Measurements from ENCODE around the gene LSP1.
"Not testable (repeated sequence)": the region's sequence is repeated elsewhere in the genome, so short reads cannot be mapped to it uniquely, and the experiment has no call there.

LSP1 gene

GRCh38 chr11:1879342-1879940 is 26.6 kb downstream of the LSP1 start:
- no peak for DNase-seq

DNA sequence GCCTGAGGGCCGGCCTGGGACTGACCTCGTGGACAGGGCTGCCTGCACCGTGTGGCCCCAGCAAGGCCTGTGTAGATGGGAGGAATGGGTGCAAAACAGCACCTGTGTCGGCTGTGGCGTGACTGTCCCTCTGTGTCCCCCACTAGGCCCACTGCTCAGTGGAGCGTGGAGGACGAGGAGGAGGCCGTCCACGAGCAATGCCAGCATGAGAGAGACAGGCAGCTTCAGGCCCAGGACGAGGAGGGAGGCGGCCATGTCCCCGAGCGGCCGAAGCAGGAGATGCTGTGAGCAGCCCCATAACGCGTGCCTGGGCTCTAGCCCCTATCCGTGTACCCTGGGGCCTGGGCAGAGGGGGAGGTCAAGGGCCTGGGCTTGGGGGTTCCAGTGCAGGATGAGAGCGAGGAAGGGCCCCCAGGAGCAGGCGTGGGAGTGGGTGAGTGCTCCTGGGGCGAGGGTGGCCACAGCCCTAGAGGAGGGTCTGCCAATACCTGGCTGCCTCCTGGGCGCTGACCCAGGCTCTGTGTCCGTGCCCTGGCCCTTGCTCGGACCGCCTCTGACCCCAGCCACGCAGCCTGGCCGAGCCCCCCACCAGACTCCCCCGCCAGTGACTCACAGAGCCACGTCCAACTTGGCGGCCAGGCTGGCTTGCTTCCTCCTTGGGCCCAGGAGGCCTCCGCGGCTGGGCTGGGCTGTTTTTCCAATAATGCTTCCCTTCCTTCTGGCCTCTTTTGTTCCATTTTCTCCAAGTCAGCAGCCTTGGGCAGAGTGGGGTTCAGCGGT is 27.2 kb downstream of the LSP1 start:
- no peak for DNase-seq

DNA sequence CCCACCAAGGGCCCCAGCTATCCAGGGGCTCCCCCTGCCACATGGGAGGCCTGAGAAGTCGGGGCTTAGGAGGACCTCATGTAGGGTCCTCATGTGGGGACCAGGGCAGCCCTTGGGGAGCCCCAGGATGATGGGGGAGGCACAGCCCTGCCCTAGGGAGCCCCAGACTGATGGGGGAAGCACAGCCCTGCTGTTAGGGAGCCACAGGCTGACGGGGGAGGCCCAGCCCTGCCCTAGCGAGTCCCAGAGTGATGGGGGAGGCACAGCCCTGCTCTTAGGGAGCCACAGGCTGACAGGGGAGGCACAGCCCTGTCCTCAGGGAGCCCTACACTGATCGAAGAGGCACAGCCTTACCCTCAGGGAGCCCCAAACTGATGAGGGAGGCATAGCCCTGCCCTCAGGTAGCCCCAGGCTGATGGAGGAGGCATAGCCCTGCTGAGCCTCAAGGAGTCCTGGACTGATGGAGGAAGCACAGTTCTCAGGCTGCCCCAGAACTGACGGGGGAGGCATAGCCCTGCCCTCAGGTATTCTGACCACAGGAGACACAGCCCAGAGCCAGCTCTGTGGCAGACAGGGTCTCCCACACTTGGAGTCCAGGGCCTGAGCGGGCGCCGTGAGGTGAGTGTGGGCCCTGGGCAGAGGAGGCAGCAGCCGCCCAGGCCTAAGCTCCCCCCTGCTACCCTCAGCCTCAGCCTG is 28.0 kb downstream of the LSP1 start:
- DNase-seq: no peak

GRCh38 chr11:1881442-1882264 is 28.8 kb downstream of the LSP1 start:
- no peak for DNase-seq

GRCh38 chr11:1882265-1883238 is 29.7 kb downstream of the LSP1 start:
- DNase-seq: peak; percentile 41 to 79 (median 71)

DNA sequence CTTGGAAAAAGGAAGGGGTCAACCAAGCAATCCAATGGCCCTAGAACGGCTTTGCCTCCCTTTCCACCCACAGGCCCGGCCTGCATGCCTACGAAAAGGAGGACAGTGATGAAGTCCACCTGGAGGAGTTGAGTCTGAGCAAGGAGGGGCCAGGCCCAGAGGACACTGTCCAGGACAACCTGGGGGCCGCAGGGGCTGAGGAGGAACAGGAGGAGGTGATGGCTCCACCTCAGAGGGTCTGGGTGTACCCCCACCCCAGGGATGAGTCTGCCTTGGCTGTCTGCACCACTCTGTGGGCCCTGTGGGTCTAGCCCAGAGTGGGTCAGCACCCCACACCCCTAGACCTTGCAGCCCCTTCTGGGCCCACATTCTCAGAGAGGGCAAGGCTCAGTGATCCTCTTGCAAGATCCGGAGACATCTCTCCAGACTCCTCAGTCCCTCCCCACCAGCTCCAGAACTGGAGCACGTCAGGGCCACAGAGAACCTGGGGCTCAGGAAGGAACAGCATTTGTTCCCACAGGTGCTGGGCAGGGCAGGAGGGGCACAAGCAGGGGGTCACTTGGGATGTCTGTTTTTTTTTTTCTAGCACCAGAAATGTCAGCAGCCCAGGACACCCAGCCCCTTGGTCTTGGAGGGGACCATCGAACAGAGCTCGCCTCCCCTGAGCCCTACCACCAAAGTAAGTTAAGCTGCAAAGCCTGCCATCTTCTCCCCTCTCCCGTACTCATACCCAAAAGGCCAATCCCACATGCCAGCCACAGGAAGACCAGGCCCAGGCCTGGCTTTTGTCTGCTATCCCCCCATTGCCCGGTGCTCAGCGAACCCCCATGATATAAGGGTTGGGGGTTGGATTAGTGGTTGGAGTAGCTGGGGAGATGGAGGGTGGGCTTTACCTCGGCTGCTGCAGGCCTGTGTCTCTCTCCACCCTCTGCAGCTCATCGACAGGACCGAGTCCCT is 30.7 kb downstream of the LSP1 start:
- DNase-seq: no peak

DNA sequence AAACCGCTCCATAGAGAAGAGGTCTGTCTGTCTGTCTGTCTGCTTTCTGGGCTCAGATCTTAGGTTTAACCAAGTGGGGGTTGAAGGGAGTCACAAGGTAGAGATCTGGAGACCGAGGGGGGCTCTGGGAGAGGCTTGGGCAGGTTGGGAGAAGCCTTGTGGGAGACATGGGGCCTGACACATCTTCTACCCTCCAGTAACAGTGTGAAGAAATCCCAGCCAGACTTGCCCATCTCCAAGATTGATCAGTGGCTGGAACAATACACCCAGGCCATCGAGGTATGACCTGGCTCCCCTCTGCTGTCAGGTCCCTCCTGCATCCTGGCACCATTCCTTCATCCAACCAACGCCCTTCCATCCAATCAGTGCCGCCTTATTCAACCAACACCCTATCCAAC is 31.4 kb downstream of the LSP1 start:
- DNase-seq: no peak

GRCh38 chr11:1886551-1886950 is 33.7 kb downstream of the LSP1 start:
- not testable (repeated sequence) for DNase-seq

DNA sequence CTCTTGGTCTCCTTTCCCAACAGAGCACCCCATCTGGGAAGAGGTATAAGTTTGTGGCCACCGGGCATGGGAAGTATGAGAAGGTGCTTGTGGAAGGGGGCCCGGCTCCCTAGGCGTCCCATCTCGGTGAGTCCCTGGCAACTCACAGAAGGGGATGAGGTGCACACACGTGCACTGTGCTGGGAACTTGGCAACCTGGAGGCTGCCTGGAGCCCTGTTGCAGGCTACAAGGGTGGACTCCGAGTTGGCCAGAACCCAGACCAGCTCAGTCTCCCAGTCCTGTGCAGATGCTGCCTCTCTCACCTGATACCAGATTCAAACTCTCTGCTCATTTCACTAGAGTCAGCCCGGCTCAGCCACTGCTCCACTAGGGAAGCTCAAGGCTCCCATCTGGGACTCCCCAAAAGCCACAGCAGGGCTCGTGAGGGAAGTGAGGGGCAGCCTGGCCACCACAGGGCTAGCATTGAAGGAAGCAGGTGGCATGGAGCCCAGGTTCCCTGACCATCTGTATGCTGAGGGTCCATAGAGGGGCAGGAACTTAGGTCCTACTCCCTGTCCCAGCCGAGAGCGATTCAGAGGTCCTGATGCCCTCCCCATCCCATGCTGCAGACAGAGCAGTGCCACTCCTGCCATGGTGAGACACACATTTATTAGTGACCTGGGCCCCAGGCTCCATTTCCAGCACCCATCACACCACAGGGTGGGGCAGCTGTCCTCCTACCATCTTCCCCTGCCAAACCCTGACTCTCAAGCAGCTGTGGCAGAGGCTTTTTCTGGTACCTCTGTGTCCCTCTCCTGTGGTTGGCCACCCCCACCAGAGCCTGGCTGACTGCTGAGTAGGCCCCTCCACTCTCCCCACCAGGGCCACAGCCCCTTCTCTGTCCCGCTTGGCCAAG is 34.8 kb downstream of the LSP1 start:
- DNase-seq: no peak

GRCh38 chr11:1888347-1888753 is 35.5 kb downstream of the LSP1 start:
- DNase-seq: no peak

DNA sequence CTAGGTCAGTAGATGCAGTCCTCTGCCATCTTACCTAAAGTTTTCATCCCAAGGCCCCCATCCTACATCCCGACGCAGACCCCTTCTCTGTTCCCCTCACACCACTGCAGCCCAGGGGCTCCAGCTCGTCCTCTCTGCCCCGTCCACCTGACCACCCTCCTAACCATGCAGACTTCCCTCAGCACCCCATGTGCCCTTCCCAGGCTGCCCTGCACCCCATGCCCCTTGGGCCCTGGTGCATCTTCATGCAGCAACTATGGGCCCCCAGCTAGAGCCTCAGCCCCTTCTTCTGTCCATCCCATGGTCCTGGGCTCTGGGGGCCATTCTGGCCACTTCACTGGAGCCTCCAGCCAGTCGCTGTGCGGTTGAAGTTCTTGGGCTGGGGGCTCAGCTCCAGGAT is 35.9 kb downstream of the LSP1 start:
- no peak for DNase-seq

DNA sequence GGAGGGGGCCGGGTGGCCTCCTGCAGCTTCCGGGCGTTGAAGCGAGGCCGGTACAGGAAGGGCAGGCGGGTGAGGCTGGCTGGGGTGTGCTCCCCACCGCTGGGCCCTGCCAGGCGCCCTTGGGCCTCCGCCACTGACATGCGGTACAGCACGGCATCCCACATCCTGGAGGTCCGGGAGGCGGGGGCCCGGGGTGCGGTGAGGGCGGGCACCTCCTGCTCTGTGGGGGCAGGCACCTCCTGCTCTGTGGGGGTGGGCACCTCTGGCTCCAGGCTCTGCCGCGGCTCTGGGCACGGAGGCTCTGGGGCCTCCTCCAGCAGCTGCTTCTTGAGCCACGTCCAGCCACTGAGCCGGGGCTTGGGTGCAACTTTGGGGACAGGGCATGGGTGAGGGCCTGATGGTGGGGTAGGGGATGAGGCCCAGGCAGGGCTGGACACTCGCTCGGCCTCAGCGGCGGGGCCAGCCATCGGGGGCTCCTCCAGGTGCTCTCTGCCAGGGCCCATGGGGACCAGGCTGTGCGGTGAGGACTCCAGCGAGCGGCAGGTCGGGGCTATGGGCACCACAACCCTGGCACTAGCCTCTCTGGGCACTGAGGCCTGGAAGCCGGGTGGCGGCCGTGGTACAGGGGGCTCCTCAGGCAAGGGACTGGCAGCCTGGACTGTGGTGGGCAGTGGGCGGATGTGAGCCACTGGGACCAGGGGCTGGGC is 36.5 kb downstream of the LSP1 start:
- no peak for DNase-seq

GRCh38 chr11:1889941-1890855 is 37.3 kb downstream of the LSP1 start:
- no peak for DNase-seq

GRCh38 chr11:1890856-1891830 is 38.3 kb downstream of the LSP1 start:
- no peak for DNase-seq

DNA sequence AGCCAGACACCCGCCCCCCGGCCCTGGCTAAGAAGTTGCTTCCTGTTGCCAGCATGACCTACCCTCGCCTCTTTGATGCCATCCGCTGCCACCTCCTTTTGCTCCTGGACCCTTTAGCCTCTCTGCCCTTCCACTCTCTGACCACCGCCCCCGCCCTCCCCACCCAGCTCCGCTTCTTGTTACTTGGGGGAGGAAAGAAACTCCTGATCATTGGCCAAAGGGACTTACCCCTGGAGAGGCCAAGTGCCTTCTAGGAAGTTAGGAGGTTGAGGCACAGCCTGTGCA is 38.9 kb downstream of the LSP1 start, which contains the start of gene PRR33:
Gene PRR33 (minus strand): TSS at position 65 of the 285 bp plus-strand sequence. CDS start 1,311 bp downstream, outside the sequence.
- no peak for DNase-seq

DNA sequence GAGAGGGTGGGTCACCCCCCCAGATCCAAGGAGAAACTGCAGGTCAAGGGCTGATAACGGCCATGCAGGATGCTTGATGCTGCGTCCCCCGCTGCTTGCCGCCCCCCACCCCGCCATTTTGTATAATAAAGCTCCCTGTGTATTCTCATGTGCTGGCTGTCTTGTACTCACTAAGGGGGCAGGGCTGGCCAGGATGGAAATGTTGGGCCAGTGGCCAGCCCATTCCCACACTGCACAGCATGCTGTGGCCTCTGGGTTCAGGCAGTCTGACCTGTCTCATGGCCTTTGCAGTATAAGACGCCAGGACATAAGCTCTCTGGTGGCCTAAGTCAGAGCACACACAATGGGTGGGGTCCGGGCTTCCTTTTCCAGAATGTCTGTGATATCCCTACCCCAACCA is 39.2 kb downstream of the LSP1 start:
- DNase-seq: no peak

GRCh38 chr11:1892558-1892957 is 39.7 kb downstream of the LSP1 start:
- no peak for DNase-seq

Measured in NCI-H1417 (cell line).